Islet precursor cell (in vitro differentiated cells): Measurements from ENCODE around the gene SEPTIN7.
"Not testable (repeated sequence)": the region's sequence is repeated elsewhere in the genome, so short reads cannot be mapped to it uniquely, and the experiment has no call there.

ENCODE experiments used
- DNase-seq: peaks from one replicate; pipeline ENCODE4 v3.0.0-alpha.2; 2018

Gene SEPTIN7

GRCh38 chr7:35800718-35801391 lies at the start of gene SEPTIN7:
Gene SEPTIN7 (plus strand): TSS chr7:35801057. CDS start chr7:35801210, 153 bp downstream.
- peak; percentile 99 for DNase-seq

- no peak for DNase-seq
These were observed 48.1 kb upstream of the SEPTIN7 start for GRCh38 chr7:35752742-35753141.

- DNase-seq, result peak; percentile 76
These were observed 46.9 kb upstream of the SEPTIN7 start for GRCh38 chr7:35753761-35754603.

GRCh38 chr7:35754741-35755140 lies 46.1 kb upstream of the SEPTIN7 start:
- DNase-seq, result no peak

- peak; percentile 55 for DNase-seq
These were observed 45.1 kb upstream of the SEPTIN7 start for GRCh38 chr7:35755711-35756110.

GRCh38 chr7:35756453-35756852 lies 44.4 kb upstream of the SEPTIN7 start:
- not testable (repeated sequence) for DNase-seq

- DNase-seq, result no peak
These were observed 43.3 kb upstream of the SEPTIN7 start for GRCh38 chr7:35757574-35757973.

- peak; percentile 86 for DNase-seq
These were observed 42.4 kb upstream of the SEPTIN7 start for GRCh38 chr7:35758421-35758820.

- no peak for DNase-seq
These were observed 40.6 kb upstream of the SEPTIN7 start for GRCh38 chr7:35760143-35760745.

GRCh38 chr7:35761871-35762677 lies 38.8 kb upstream of the SEPTIN7 start:
- DNase-seq, result no peak

GRCh38 chr7:35762781-35763180 lies 38.1 kb upstream of the SEPTIN7 start:
- no peak for DNase-seq

GRCh38 chr7:35768346-35768745 lies 32.5 kb upstream of the SEPTIN7 start:
- DNase-seq, result no peak

GRCh38 chr7:35771776-35772175 lies 29.1 kb upstream of the SEPTIN7 start:
- DNase-seq, result no peak

GRCh38 chr7:35773994-35774393 lies 26.9 kb upstream of the SEPTIN7 start:
- DNase-seq, result no peak

- no peak for DNase-seq
These were observed 24.2 kb upstream of the SEPTIN7 start for GRCh38 chr7:35776686-35777085.

- no peak for DNase-seq
These were observed 23.7 kb upstream of the SEPTIN7 start for GRCh38 chr7:35777121-35777520.

GRCh38 chr7:35780070-35780469 lies 20.8 kb upstream of the SEPTIN7 start:
- DNase-seq, result no peak

GRCh38 chr7:35781200-35781701 lies 19.6 kb upstream of the SEPTIN7 start:
- DNase-seq, result no peak

- no peak for DNase-seq
These were observed 18.9 kb upstream of the SEPTIN7 start for GRCh38 chr7:35781767-35782515.

- DNase-seq, result no peak
These were observed 16.5 kb upstream of the SEPTIN7 start for GRCh38 chr7:35784332-35784731.

- no peak for DNase-seq
These were observed 15.6 kb upstream of the SEPTIN7 start for GRCh38 chr7:35785250-35785649.

GRCh38 chr7:35787925-35788324 lies 12.9 kb upstream of the SEPTIN7 start:
- no peak for DNase-seq
